HepG2 (cell line): ENCODE measurements around the gene GALR2. TPM values are rescaled to one million over a fixed set of nuclear protein-coding genes. Genes with fewer than 3 reads are reported as not detected.

Experiments
- ATAC-seq: fragments of 200-7000 bp; cut with Tn5 transposase; 3 replicates; pipeline ENCODE4 v1.9.1; 2020; ENCODE audit warnings: mild to moderate bottlenecking, moderate library complexity
- BruUV-seq: library from RNA; stranded (reverse); fragments of 400-500 nt; replicated peaks from 2 replicates; lab custom pipeline; 2021; lab: Mats Ljungman, UMichigan
- CTCF ChIA-PET: fragments of 300-600 bp; formaldehyde crosslinking; extraction: SDS; loops from one replicate; lab custom pipeline; 2021; ENCODE audit warnings: low total read pairs, inconsistent platforms, low intra/inter-chr PET ratio; lab: Yijun Ruan, JAX
- POLR2A ChIA-PET: fragments of 350-600 bp; sonication (Branson Sonifier 250); formaldehyde crosslinking; loops from one replicate; lab custom pipeline; 2020; ENCODE audit warnings: antibody characterized with exemption, inconsistent platforms; lab: Yijun Ruan, JAX
- DNase-seq: peaks from one replicate; pipeline ENCODE4 v3.0.0-alpha.2; 2015; ENCODE audit warnings: low spot score
- FAIRE-seq: peaks from 3 replicates; lab custom pipeline; 2011; peaks lifted over from hg19 to GRCh38; lab: Jason Lieb, UNC
- H2AFZ ChIP-seq: one replicate; pipeline ENCODE4 v1.6.1; 2011; ENCODE audit warnings: low read length, inconsistent platforms
- H3K27ac ChIP-seq: fragments of 300-600 bp; 3 replicates; pipeline ENCODE4 v1.8.0; 2011; ENCODE audit warnings: mixed run types, mild to moderate bottlenecking, mixed read lengths, low read length, inconsistent platforms; ENCODE audit not compliant: insufficient read depth; ENCODE audit errors: extremely low read length
- H3K27me3 ChIP-seq, 2 experiments: fragments of 200-600 bp in 1 of 2; 2 replicates in 1 of 2; 3 replicates in 1 of 2; pipeline versions ENCODE4 v1.6.0 to v1.8.0; 2011; ENCODE audit warnings: low read length in 2 of 2, mild to moderate bottlenecking in 2 of 2, moderate library complexity in 2 of 2, inconsistent platforms in 1 of 2; ENCODE audit not compliant: insufficient read depth in 2 of 2, control insufficient read depth in 1 of 2
- H3K36me3 ChIP-seq, 2 experiments: fragments of 200-600 bp in 1 of 2; replicated peaks in 1 of 2; 2 replicates in 1 of 2; 3 replicates in 1 of 2; pipeline versions ENCODE4 v1.5.1 to v1.8.0; 2011; ENCODE audit warnings: low read length in 2 of 2, inconsistent platforms in 1 of 2; ENCODE audit not compliant: insufficient read depth in 2 of 2, control insufficient read depth in 1 of 2
- H3K4me1 ChIP-seq: 2 replicates; pipeline ENCODE4 v1.5.1; 2012; ENCODE audit warnings: low read length, inconsistent platforms; ENCODE audit not compliant: insufficient read depth
- H3K4me2 ChIP-seq: 2 replicates; pipeline ENCODE4 v1.6.0; 2011; ENCODE audit warnings: low read depth, low read length, inconsistent platforms
- H3K4me3 ChIP-seq, 3 experiments: fragments of 200-600 bp in 1 of 3; sonication (generic), shearing (Covaris generic) in 1 of 3; replicated peaks in 1 of 3; 2 replicates each; pipeline ENCODE4 v1.5.1; 2011 to 2016; ENCODE audit warnings: low read length in 3 of 3, inconsistent platforms in 2 of 3, low read depth in 2 of 3, mild to moderate bottlenecking in 2 of 3, control low read depth in 1 of 3, mixed read lengths in 1 of 3; ENCODE audit not compliant: insufficient read depth in 1 of 3
- H3K79me2 ChIP-seq: one replicate; pipeline ENCODE4 v1.6.1; 2011; ENCODE audit warnings: low read length, inconsistent platforms; ENCODE audit not compliant: insufficient read depth
- H3K9ac ChIP-seq: 2 replicates; pipeline ENCODE4 v1.6.0; 2011; ENCODE audit warnings: mild to moderate bottlenecking, low read depth, low read length, inconsistent platforms; ENCODE audit not compliant: insufficient read depth
- H3K9me3 ChIP-seq: 2 replicates; pipeline ENCODE4 v1.5.1; 2012; ENCODE audit warnings: mild to moderate bottlenecking, low read length
- H4K20me1 ChIP-seq: 2 replicates; pipeline ENCODE4 v1.6.0; 2011; ENCODE audit warnings: inconsistent platforms, mild to moderate bottlenecking, low read length, moderate library complexity; ENCODE audit not compliant: insufficient read depth
- ATF7 ChIP-seq, 2 experiments: fragments of 450-650 bp in 1 of 2; sonication (generic) in 1 of 2; formaldehyde crosslinking in 1 of 2; IDR thresholded peaks; 2 replicates each; pipeline versions ENCODE4 v1.4.0 to v1.6.1; 2016 to 2020; ENCODE audit warnings: antibody characterized with exemption in 1 of 2, mild to moderate bottlenecking in 1 of 2, missing genetic modification reagents in 1 of 2
- E2F5 ChIP-seq: sonication (generic); formaldehyde crosslinking; conservative IDR thresholded peaks from 2 replicates; pipeline ENCODE4 v1.4.0; 2020; ENCODE audit warnings: missing genetic modification reagents
- EZH2 ChIP-seq: conservative IDR thresholded peaks from 2 replicates; pipeline ENCODE4 v1.6.1; 2012; ENCODE audit warnings: mild to moderate bottlenecking, low read depth, low read length, moderate library complexity
- FOXJ3 ChIP-seq: sonication (generic); formaldehyde crosslinking; IDR thresholded peaks from 2 replicates; pipeline ENCODE4 v1.4.0; 2020; ENCODE audit warnings: missing genetic modification reagents, mild to moderate bottlenecking, borderline replicate concordance
- GABPB1 ChIP-seq: IDR thresholded peaks from 2 replicates; pipeline ENCODE4 v1.6.1; 2016; ENCODE audit warnings: mild to moderate bottlenecking, missing genetic modification reagents, moderate library complexity, missing compliant biosample characterization
- HNF4G ChIP-seq, 2 experiments: sonication (generic) in 1 of 2; formaldehyde crosslinking in 1 of 2; IDR thresholded peaks; 2 replicates each; pipeline versions ENCODE4 v1.4.0 to v1.6.1; 2011 to 2020; ENCODE audit warnings: borderline replicate concordance in 2 of 2, low read depth in 2 of 2, mild to moderate bottlenecking in 2 of 2, low read length in 1 of 2, missing genetic modification reagents in 1 of 2, moderate library complexity in 1 of 2
- KLF12 ChIP-seq: sonication (generic); formaldehyde crosslinking; IDR thresholded peaks from 2 replicates; pipeline ENCODE4 v1.4.0; 2020; ENCODE audit warnings: missing genetic modification reagents, borderline replicate concordance
- PRPF4 ChIP-seq: fragments of 200-400 bp; formaldehyde crosslinking; IDR thresholded peaks from 2 replicates; pipeline ENCODE4 v1.6.1; 2016; ENCODE audit warnings: low read length, low read depth; ENCODE audit not compliant: poor library complexity, severe bottlenecking
- RARA ChIP-seq: IDR thresholded peaks from 2 replicates; pipeline ENCODE4 v1.6.1; 2016; ENCODE audit warnings: missing genetic modification reagents, missing compliant biosample characterization
- RXRB ChIP-seq: IDR thresholded peaks from 2 replicates; pipeline ENCODE4 v1.6.1; 2016; ENCODE audit warnings: borderline replicate concordance, missing genetic modification reagents, missing compliant biosample characterization
- WIZ ChIP-seq: sonication (generic); formaldehyde crosslinking; IDR thresholded peaks from 2 replicates; pipeline ENCODE4 v1.5.1; 2020; ENCODE audit warnings: mild to moderate bottlenecking, missing genetic modification reagents
- ZGPAT ChIP-seq: IDR thresholded peaks from 2 replicates; pipeline ENCODE4 v1.6.1; 2016; ENCODE audit warnings: mild to moderate bottlenecking
- ZNF138 ChIP-seq: sonication (generic); formaldehyde crosslinking; IDR thresholded peaks from 2 replicates; pipeline ENCODE4 v1.5.0; 2020; ENCODE audit warnings: mild to moderate bottlenecking, low read depth, missing genetic modification reagents
- ZNF253 ChIP-seq: sonication (generic); formaldehyde crosslinking; IDR thresholded peaks from 2 replicates; pipeline ENCODE4 v1.8.0; 2022; ENCODE audit warnings: mild to moderate bottlenecking, missing genetic modification reagents, borderline replicate concordance
- ZNF3 ChIP-seq: IDR thresholded peaks from 2 replicates; pipeline ENCODE4 v1.7.0; 2017; ENCODE audit warnings: inconsistent platforms
- ZNF530 ChIP-seq: sonication (generic); formaldehyde crosslinking; IDR thresholded peaks from 2 replicates; pipeline ENCODE4 v1.5.0; 2020; ENCODE audit warnings: low read depth, mild to moderate bottlenecking, missing genetic modification reagents
- ZNF644 ChIP-seq: IDR thresholded peaks from 2 replicates; pipeline ENCODE4 v1.6.1; 2016; ENCODE audit warnings: low read depth
- WGBS: methylation state at CpG from one replicate; pipeline ENCODE4 v1.1.6; 2017; ENCODE audit warnings: low lambda C conversion rate; 5-methylcytosine and 5-hydroxymethylcytosine counted together
- in situ Hi-C: cut with HindIII; loops from 2 replicates; pipeline ENCODE4 v1.10.0; 2017; ENCODE audit warnings: low pct_unique_long_range_greater_than_20kb; ENCODE audit not compliant: extremely low pct_ligation_motif_present
- intact Hi-C: fragments of 100-400 bp; cut with micrococcal nuclease; formaldehyde crosslinking; loops from one replicate; pipeline ENCODE4 v1.10.0; 2022; ENCODE audit not compliant: unreplicated experiment
- polyA plus RNA-seq, 8 experiments: library from polyadenylated mRNA; depleted of rRNA in 3 of 8; stranded (reverse) in 7 of 8; unstranded in 1 of 8; fragments of >200 nt; fragmentation: Illumina TruSeq in 4 of 8; extraction: Trizol in 4 of 8; gene quantifications; 2 replicates each; pipeline versions ENCODE4 v1.2.1 to v1.2.3, GENCODE V29; 2011 to 2016; ENCODE audit warnings: low read depth in 4 of 8, missing spikeins in 1 of 8, mixed read lengths in 1 of 8; ENCODE audit not compliant: insufficient read depth in 1 of 8
- total RNA-seq, 5 experiments: library from RNA; depleted of rRNA; stranded (reverse); fragments of >200 nt; fragmentation: Illumina TruSeq; extraction: Trizol; gene quantifications; 2 replicates each; pipeline ENCODE4 v1.2.3, GENCODE V29; 2016; ENCODE audit warnings: low read depth in 1 of 5

The GALR2 gene
- total and polyA plus RNA-seq, 2 of the 13 experiments (the other 11 are each of a cell fraction or from before 2014, with no cell fraction given) = 0.48 to 0.58 TPM

DNA sequence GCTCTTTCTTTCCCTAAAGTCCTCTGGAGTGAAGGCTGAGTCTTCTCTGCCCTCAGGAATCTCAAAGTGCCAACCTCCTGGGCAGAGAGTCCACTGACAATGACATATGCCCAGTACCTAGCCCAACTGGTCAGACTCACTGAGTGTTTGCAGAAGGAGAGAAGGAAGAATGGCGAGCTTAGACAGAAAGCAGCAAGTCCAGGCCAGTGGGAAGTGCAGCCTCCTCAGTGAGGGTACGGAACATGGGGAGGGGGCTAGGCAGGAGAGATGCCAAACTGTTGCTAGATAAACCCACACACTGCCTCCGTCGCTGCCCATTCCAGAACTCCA is 28.3 kb downstream of the GALR2 start (continued):
- TF ChIP-seq ZGPAT (CRISPR knock-in tag) = no peak
- no peak for TF ChIP-seq WIZ
- 0 out of 2 replicates have a peak, but pooled peaks have one; percentile 57 for TF ChIP-seq ZNF530 (CRISPR knock-in tag)

- peak; percentile 81 for FAIRE-seq
- Histone ChIP-seq H3K27ac (peak within 1 kb of the TSS; percentile 83), H2AFZ (peak within 1 kb of the TSS; percentile 50), H3K9ac (peak within 1 kb of the TSS; percentile 86), H3K27me3 (no peaks in the 10 kb centered on the region; a peak in 1 of 5 replicates), H3K4me1 (peaks cover 48% of the 10 kb centered on the region), H3K9me3 (no peaks in the 10 kb centered on the region), H3K4me2 (peak within 1 kb of the TSS; percentile 97), H3K4me3 (peak within 1 kb of the TSS; percentile 78 to 87 (median 79)), H4K20me1 (no peaks in the 10 kb centered on the region), H3K36me3 (peaks cover 13 to 26% of the 10 kb centered on the region in 2 experiments), H3K79me2 (peaks cover 18% of the 10 kb centered on the region)
- POLR2A ChIA-PET = interaction anchor here (0.7 to 2.3 kb wide), 22 partner anchors 9 to 324 kb away, joined by 3 to 8 read pairs (median 4); partner anchors contain the start of genes ACOX1, EVPL, GALR2 and SRP68
- WGBS = 5% methylated on average over 43 of the region's 55 CpGs
- no TSS peak for BruUV-seq
- intact Hi-C loops = loop anchor here (2.0 kb wide), 1 partner anchor 25 kb away; the partner anchor contains the start of gene ZACN
- peak; percentile 84 for ATAC-seq
- in situ Hi-C loops = no loop called here
- DNase-seq = peak; percentile 92
- CTCF ChIA-PET = no interaction called here
- TF ChIP-seq PRPF4 (no peak), ZNF3 (CRISPR knock-in tag) (peak; percentile 24; the same call in 1 of the 2 replicates), EZH2 (no peak), E2F5 (peak; percentile 47; the same call in 1 of the 2 replicates), ZNF253 (peak; percentile 47; the same call in 1 of the 2 replicates), FOXJ3 (CRISPR knock-in tag) (no peak), ZNF138 (CRISPR knock-in tag) (no peak), KLF12 (no peak), ZNF644 (CRISPR knock-in tag) (no peak), GABPB1 (CRISPR knock-in tag) (peak; percentile 96), RARA (CRISPR knock-in tag) (no peak), RXRB (CRISPR knock-in tag) (peak; percentile 22; the same call in 1 of the 2 replicates), ATF7 (IDR thresholded peaks at IDR 0.05) (no peak), ATF7 (CRISPR knock-in tag; IDR thresholded peaks at IDR 0.05) (0 out of 2 replicates have a peak, but pooled peaks have one; percentile 18), HNF4G (IDR thresholded peaks at IDR 0.05; ENCODE audit: borderline replicate concordance, low read depth, low read length) (no peak), HNF4G (CRISPR knock-in tag; IDR thresholded peaks at IDR 0.05; ENCODE audit: borderline replicate concordance, low read depth) (peak; percentile 62)
Measured at GRCh38 chr17:76103274-76104139, 28.9 kb downstream of the GALR2 start, which contains the start of gene EXOC7. Gene EXOC7, minus strand, starts transcription at chr17:76103787. Its CDS starts 95 bp downstream, at chr17:76103692.
